ENCODE results near the gene KRTAP17-1. TPM values are rescaled to one million over a fixed set of nuclear protein-coding genes. Genes with fewer than 3 reads are reported as not detected.
A peak's percentile ranks its signal among the peaks of the same experiment; 100 is the strongest.

KRTAP17-1 gene
- total RNA-seq, 1 donor from 2014 or later: not detected

GRCh38 chr17:41334385-41335305, 19.1 kb upstream of the KRTAP17-1 start:
- Histone ChIP-seq H3K36me3 (ENCODE audit: control insufficient read depth, insufficient read depth, low read length) (no peaks in the 10 kb centered on the region), H3K4me3 (ENCODE audit: low read depth, low read length) (no peak overlapping the region), H3K27me3 (ENCODE audit: control insufficient read depth, insufficient read depth, low read length) (no peaks in the 10 kb centered on the region)
- TF ChIP-seq CTCF (IDR thresholded peaks at IDR 0.05; ENCODE audit: insufficient read depth, low read length, severe bottlenecking): no peak
- FAIRE-seq (no peak), DNase-seq (ENCODE audit: low read depth) (no peak)

- no peak for TF ChIP-seq CTCF (IDR thresholded peaks at IDR 0.05; ENCODE audit: insufficient read depth, low read length, severe bottlenecking)
- Histone ChIP-seq H3K36me3 (ENCODE audit: control insufficient read depth, insufficient read depth, low read length) (no peaks in the 10 kb centered on the region), H3K4me3 (ENCODE audit: low read depth, low read length) (no peak overlapping the region), H3K27me3 (ENCODE audit: control insufficient read depth, insufficient read depth, low read length) (no peaks in the 10 kb centered on the region)
- FAIRE-seq: no peak
- no peak for DNase-seq (ENCODE audit: low read depth)
Measured at GRCh38 chr17:41333836-41334235, 18.3 kb upstream of the KRTAP17-1 start.

- no peaks in the 10 kb centered on the region for H3K36me3 ChIP-seq (ENCODE audit: control insufficient read depth, insufficient read depth, low read length)
- TF ChIP-seq CTCF (IDR thresholded peaks at IDR 0.05; ENCODE audit: insufficient read depth, low read length, severe bottlenecking): no peak
- no peak for DNase-seq (ENCODE audit: low read depth)
- no peak overlapping the region for H3K4me3 ChIP-seq (ENCODE audit: low read depth, low read length)
- FAIRE-seq: no peak
- no peaks in the 10 kb centered on the region for H3K27me3 ChIP-seq (ENCODE audit: control insufficient read depth, insufficient read depth, low read length)
Measured at GRCh38 chr17:41333098-41333497, 17.6 kb upstream of the KRTAP17-1 start.

- H3K4me3 ChIP-seq (ENCODE audit: low read depth, low read length): no peak overlapping the region
- FAIRE-seq: peak; percentile 88
- DNase-seq (ENCODE audit: low read depth): no peak
- no peaks in the 10 kb centered on the region for H3K27me3 ChIP-seq (ENCODE audit: control insufficient read depth, insufficient read depth, low read length)
- H3K36me3 ChIP-seq (ENCODE audit: control insufficient read depth, insufficient read depth, low read length): no peaks in the 10 kb centered on the region
- TF ChIP-seq CTCF (IDR thresholded peaks at IDR 0.05; ENCODE audit: insufficient read depth, low read length, severe bottlenecking): no peak
Measured at GRCh38 chr17:41332239-41332638, 16.7 kb upstream of the KRTAP17-1 start.

GRCh38 chr17:41331606-41332005, 16.1 kb upstream of the KRTAP17-1 start:
- no peaks in the 10 kb centered on the region for H3K36me3 ChIP-seq (ENCODE audit: control insufficient read depth, insufficient read depth, low read length)
- no peak overlapping the region for H3K4me3 ChIP-seq (ENCODE audit: low read depth, low read length)
- no peaks in the 10 kb centered on the region for H3K27me3 ChIP-seq (ENCODE audit: control insufficient read depth, insufficient read depth, low read length)
- TF ChIP-seq CTCF (IDR thresholded peaks at IDR 0.05; ENCODE audit: insufficient read depth, low read length, severe bottlenecking): no peak
- DNase-seq (ENCODE audit: low read depth) (no peak), FAIRE-seq (no peak)

Data from bronchial epithelial cell (primary cell).